ENCODE measurements around the gene MACROH2A2. TPM values are rescaled to one million over a fixed set of nuclear protein-coding genes. Genes with fewer than 3 reads are reported as not detected.

MACROH2A2 gene
- total and polyA plus RNA-seq, 2 of the 8 experiments (the other 6 are each of a cell fraction or from before 2014, with no cell fraction given) = 7.9 to 9.3 TPM

- no peaks in the 10 kb centered on the region; the same call in 1 of the 2 replicates for H3K79me1 ChIP-seq (ENCODE audit: low read depth, low read length)
- DNase-seq (ENCODE audit: low read depth in 1 of 2, low spot score in 2 of 2) (no peak), FAIRE-seq (no peak)
- H3K27ac ChIP-seq (ENCODE audit: low read depth, low read length) = no peak overlapping the region
- H2BK5ac ChIP-seq (ENCODE audit: low read depth, low read length) = no peak overlapping the region
- no peak overlapping the region for H4K5ac ChIP-seq (ENCODE audit: insufficient read length, low read depth, low read length)
- no peak overlapping the region for H2AK5ac ChIP-seq (ENCODE audit: low read depth, low read length)
- H3K23me2 ChIP-seq (ENCODE audit: low read depth, low read length) = no peaks in the 10 kb centered on the region
- H3K9ac ChIP-seq (replicated peaks in 1 of 4; ENCODE audit: extremely low read depth in 1 of 4, low read depth in 3 of 4, low read length in 3 of 4) = no peak overlapping the region
- no peak overlapping the region for H2BK15ac ChIP-seq (ENCODE audit: low read length)
- no peak overlapping the region for H3K56ac ChIP-seq (replicated peaks; ENCODE audit: insufficient read length, low read depth, low read length)
- H3K4me2 ChIP-seq (ENCODE audit: insufficient read depth in 1 of 2, low read depth in 2 of 2, low read length in 2 of 2) = no peak overlapping the region
- H3K18ac ChIP-seq (ENCODE audit: extremely low read depth, low read length) = no peak overlapping the region
- H2BK20ac ChIP-seq (ENCODE audit: low read length) = no peak overlapping the region
- 0 out of 7 replicates have a peak, but pooled peaks cover 0 to 3% (median under 1%) of the 10 kb centered on the region in 4 experiments for H3K4me1 ChIP-seq (replicated peaks in 1 of 4; ENCODE audit: control insufficient read depth in 3 of 4, insufficient read depth in 4 of 4, low read length in 3 of 4)
- H2BK120ac ChIP-seq (replicated peaks; ENCODE audit: low read depth, low read length) = no peak overlapping the region
- no peak overlapping the region for H3K4me3 ChIP-seq (ENCODE audit: extremely low read depth in 1 of 4, insufficient read depth in 2 of 4, low read depth in 3 of 4, low read length in 4 of 4)
- no peak overlapping the region for H3K23ac ChIP-seq (ENCODE audit: insufficient read length)
- CTCF ChIA-PET (ENCODE audit: partially characterized antibody) = interaction anchor here (1.9 to 6.9 kb wide), 2 partner anchors 10 to 106 kb away, joined by 6 to 26 read pairs; partner anchors contain the start of gene MACROH2A2
- H3K9me3 ChIP-seq (ENCODE audit: insufficient read depth in 2 of 2, low read depth in 1 of 2, low read length in 1 of 2) = no peaks in the 10 kb centered on the region
- no peak overlapping the region for H4K91ac ChIP-seq (replicated peaks; ENCODE audit: insufficient read length, low read length)
- no peak overlapping the region for H4K8ac ChIP-seq (ENCODE audit: extremely low read depth, insufficient read depth, low read length)
- no peaks in the 10 kb centered on the region; a peak in 2 of 7 replicates for H3K27me3 ChIP-seq (replicated peaks in 1 of 4; ENCODE audit: control insufficient read depth in 3 of 4, extremely low read depth in 1 of 4, insufficient read depth in 3 of 4, low read length in 3 of 4)
- no peak overlapping the region for H2AFZ ChIP-seq (ENCODE audit: low read length)
- H3K36me3 ChIP-seq (ENCODE audit: control insufficient read depth in 2 of 4, insufficient read depth in 4 of 4, low read length in 3 of 4) = no peaks in the 10 kb centered on the region
- peaks cover 2 to 6% of the 10 kb centered on the region in 2 experiments for H4K20me1 ChIP-seq (replicated peaks in 1 of 2; ENCODE audit: control insufficient read depth in 1 of 2, insufficient read depth in 2 of 2, low read length in 2 of 2)
- POLR2A ChIA-PET (ENCODE audit: partially characterized antibody) = no interaction called here
- H3K79me2 ChIP-seq (ENCODE audit: control insufficient read depth in 1 of 2, insufficient read depth in 2 of 2, low read length in 2 of 2) = no peaks in the 10 kb centered on the region
- H3K14ac ChIP-seq (ENCODE audit: insufficient read length) = no peak overlapping the region
- no peak overlapping the region for H3K4ac ChIP-seq (replicated peaks; ENCODE audit: insufficient read length, low read depth, low read length)
- WGBS, 2 experiments (ENCODE audit: extremely low coverage in 1 of 2, insufficient coverage in 1 of 2, insufficient read length in 1 of 2, insufficient replicate concordance in 2 of 2, low coverage in 1 of 2, low lambda C conversion rate in 2 of 2, missing lambda C conversion rate in 1 of 2) = 77% methylated on average over 4 of the region's 4 CpGs; no CpG with 5 or more reads in 1 of the 2 experiments
- H2BK12ac ChIP-seq (ENCODE audit: low read depth, low read length) = no peak overlapping the region
- TF ChIP-seq SP1 (IDR thresholded peaks at IDR 0.05; ENCODE audit: low read depth, low read length) = no peak
- no peak for TF ChIP-seq KDM1A (IDR thresholded peaks at IDR 0.05; ENCODE audit: borderline replicate concordance, low read length)
- TF ChIP-seq BRCA1 (IDR thresholded peaks at IDR 0.05; ENCODE audit: low read depth, low read length) = no peak
- no peak for TF ChIP-seq NRF1 (IDR thresholded peaks at IDR 0.05; ENCODE audit: low read depth, low read length)
- TF ChIP-seq CTBP2 (IDR thresholded peaks at IDR 0.05; ENCODE audit: borderline replicate concordance, insufficient read depth, insufficient read length, low read length) = no peak
- no peak for TF ChIP-seq GTF2F1 (IDR thresholded peaks at IDR 0.05; ENCODE audit: borderline replicate concordance, low read depth, low read length)
- no peak for TF ChIP-seq PHF8 (conservative IDR thresholded peaks at IDR 0.05; ENCODE audit: low read depth, low read length)
- no peak for TF ChIP-seq BACH1 (IDR thresholded peaks at IDR 0.05; ENCODE audit: low read length)
- no peak for TF ChIP-seq KDM5A (IDR thresholded peaks at IDR 0.05; ENCODE audit: low read length)
Observed at GRCh38 chr10:70064486-70064885, 11.8 kb downstream of the MACROH2A2 start.
